GM08714 (cell line): ENCODE data around the gene MED25.
A peak's percentile ranks its signal among the peaks of the same experiment; 100 is the strongest.

Experiments used
- H3K4me3 ChIP-seq: fragments of 200-500 bp; sonication (Bioruptor generic); 2 replicates; pipeline ENCODE4 v1.5.1; 2014; ENCODE audit warnings: mild to moderate bottlenecking, low read length, inconsistent platforms
- ZNF274 ChIP-seq: IDR thresholded peaks from 2 replicates; pipeline ENCODE4 v1.6.1; 2012; ENCODE audit warnings: mild to moderate bottlenecking, low read depth, low read length

MED25 gene

GRCh38 chr19:49859682-49860335, 41.7 kb downstream of the MED25 start:
- H3K4me3 ChIP-seq, result no peak overlapping the region
- TF ChIP-seq ZNF274, result no peak

GRCh38 chr19:49860336-49861102, 42.4 kb downstream of the MED25 start:
- no peak overlapping the region for H3K4me3 ChIP-seq
- TF ChIP-seq ZNF274, result no peak

- no peak for TF ChIP-seq ZNF274
- no peak overlapping the region for H3K4me3 ChIP-seq
Measured at GRCh38 chr19:49861107-49861506, 43.0 kb downstream of the MED25 start.

GRCh38 chr19:49861541-49862378, 43.7 kb downstream of the MED25 start:
- no peak overlapping the region for H3K4me3 ChIP-seq

DNA sequence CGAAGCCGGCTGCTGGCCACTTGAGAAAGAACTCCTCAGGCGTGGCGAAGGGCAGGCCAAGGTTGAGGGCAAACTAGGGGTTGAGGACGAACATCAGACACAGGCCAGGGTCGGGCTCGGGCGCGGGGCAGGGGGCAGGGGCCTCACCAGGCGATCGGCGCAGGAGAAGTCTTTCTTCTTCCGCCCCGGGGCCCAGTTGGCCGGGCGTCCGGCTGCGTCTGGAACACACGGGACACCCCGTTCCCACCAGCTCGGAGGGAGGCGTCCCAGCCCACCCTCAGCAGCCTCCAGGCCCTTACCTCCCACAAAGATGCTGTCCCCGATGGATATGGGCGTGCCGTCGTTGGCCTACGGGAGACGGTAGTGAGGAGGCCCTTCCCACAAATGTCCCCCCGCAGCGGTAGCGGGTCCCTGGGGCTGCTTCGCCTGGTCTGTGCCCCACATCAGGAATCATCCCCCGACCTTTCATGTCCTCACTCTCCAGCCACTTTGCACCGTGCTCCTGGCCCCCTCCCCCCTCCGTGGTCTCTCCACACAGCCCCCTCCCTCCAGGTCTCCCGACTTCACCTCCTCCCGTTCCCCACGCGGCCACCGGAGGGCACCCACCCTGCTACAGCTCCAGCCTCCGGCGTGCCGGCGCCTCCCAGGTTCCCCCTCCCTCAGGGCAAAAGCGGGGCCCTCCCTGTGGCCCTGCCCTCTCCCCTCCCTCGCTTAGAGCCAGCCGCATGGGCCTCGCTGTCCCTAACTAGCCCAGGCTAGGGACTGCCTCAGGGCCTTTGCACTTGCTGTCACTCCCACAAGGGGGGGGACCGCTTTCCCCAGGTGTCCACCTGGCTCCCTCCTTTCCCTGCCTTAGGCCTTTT, 44.5 kb downstream of the MED25 start:
- no peak overlapping the region for H3K4me3 ChIP-seq
- TF ChIP-seq ZNF274, result no peak

More at GRCh38 chr19:49861541-49862378, 43.7 kb downstream of the MED25 start:
- TF ChIP-seq ZNF274, result no peak

- TF ChIP-seq ZNF274, result no peak
- no peak overlapping the region for H3K4me3 ChIP-seq
Measured at GRCh38 chr19:49863254-49863934, 45.3 kb downstream of the MED25 start.

DNA sequence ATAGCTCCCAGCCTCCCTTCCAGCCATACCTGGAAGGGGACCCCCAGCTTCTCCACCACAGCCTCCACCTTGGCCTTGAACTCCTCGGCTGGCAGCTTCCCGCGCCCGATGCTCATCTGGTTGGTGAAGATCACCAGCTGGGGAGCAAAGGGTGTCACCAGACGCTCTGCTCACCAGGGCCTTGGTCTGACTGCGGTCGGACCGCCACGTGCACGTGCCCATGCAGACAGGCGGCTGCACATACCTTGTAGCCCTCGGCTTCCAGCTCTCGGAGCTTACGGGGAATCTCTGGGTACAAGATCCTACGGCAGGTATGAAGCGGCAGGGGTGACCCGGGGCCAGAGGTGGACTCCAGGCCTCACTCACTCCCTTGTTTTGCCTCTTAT, 45.8 kb downstream of the MED25 start:
- TF ChIP-seq ZNF274, result no peak
- H3K4me3 ChIP-seq, result no peak overlapping the region

DNA sequence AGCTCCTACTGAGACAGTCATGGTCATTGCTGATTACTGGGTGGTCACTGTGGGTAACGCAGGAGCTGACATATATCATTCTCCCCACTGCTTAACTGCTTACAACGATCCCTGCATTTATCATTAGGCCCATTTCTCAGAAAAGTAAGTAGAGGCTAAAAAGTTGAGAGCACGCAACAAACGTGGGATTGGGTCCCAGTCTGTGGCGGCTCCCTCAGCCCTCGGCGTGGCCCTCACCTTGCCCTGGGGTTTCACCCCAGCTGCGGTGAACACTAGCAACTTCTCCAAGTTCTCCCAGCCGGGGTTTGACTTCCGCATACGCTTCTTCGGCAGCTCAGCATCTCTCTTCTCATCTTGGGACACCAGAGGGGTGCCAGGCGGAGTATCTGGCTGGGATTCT, 46.8 kb downstream of the MED25 start:
- no peak for TF ChIP-seq ZNF274
- no peak overlapping the region for H3K4me3 ChIP-seq

DNA sequence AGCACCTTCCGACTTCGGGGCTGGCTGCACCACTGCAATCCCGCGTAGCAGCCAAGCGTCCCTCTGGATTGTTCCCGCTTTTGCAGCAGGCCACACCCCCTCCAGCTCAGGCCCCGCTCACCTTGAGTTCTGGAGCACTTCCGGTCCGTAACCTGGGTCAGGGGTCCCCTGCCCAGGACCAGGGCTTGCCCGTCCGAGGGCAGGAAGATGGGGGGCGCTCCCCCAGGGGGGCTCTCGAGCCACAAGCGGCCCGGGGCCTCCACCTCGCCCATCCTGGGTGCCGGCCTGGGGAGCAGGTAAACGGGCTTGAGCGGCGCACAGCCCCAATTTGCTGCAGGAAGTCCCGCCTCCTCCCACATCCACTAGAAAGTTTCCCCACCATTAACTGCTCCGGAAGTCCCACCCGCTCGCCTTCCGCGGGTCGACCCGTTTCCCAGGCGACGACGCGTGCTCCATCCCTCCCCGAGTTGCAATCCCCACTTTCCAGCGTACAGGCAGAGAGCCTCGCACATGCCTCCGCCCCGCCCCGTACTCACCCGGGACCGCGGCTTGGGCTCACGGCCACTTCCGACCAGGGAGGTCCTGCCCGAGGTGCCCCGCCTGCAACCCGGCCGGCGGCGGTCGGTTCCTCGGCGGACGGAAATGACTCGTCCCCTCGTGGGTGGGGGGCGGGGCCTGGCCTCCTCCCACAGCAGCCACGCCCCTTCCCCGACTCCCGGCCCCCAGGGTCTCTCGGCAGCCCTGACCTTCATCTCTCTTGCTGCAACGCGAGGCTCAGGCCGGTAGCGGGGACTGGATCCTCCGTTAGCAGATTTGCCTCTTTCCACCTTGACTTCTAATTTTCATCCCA, 49.1 kb downstream of the MED25 start, which contains the start of gene PNKP:
Gene PNKP, minus strand, starts transcription at position 644 of the 850 bp plus-strand sequence. Its CDS starts 372 bp downstream, at position 272.
- no peak for TF ChIP-seq ZNF274
- peak within 1 kb of the TSS; percentile 83 for H3K4me3 ChIP-seq

GRCh38 chr19:49869009-49869483, 51.0 kb downstream of the MED25 start:
- no peak for TF ChIP-seq ZNF274
- peak overlapping the region; percentile 36; the same call in 1 of the 2 replicates for H3K4me3 ChIP-seq

DNA sequence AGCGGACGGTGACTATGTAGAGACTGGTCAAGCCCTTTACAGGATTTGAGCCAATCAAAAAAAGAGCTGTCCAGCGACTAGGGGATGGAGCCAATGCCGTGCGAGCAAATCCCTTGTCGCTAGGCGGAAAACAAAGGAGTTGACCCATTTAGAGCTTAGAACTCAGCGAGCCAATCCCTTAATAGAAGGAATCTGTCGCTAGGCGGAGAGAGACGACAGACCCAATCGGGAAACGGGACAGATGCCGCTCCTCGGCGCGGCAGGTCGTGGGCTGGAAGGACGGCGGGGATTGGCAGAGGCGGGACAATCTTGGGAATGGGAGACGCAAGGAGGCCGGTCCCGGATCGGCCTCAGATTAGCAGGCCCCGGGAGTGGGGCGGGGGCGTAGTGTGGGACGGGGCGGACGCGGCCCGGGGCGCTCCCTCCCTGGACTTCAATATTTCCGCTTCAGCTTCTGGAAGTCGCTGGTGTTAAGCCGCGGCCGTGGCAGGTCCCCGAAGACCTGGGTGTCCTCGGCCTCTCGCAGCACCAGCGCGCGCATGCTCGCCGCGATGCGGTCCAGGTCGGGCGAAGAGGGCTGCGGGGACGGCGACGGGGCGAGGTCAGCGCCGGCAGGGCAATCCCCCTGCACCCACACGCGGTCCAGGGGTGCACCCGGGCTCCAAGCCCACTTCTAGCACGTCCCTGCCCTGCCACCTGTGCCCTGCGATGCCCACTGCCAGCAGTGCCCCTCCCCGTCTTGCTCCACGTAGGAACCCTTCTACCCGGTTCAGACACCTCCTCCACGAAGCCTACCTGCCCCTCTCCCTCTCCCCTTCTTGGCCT, 51.6 kb downstream of the MED25 start:
- TF ChIP-seq ZNF274, result no peak
- H3K4me3 ChIP-seq, result peak overlapping the region; percentile 44; the same call in 1 of the 2 replicates
